Measurements from ENCODE around the gene BCAR3.

The BCAR3 gene

DNA sequence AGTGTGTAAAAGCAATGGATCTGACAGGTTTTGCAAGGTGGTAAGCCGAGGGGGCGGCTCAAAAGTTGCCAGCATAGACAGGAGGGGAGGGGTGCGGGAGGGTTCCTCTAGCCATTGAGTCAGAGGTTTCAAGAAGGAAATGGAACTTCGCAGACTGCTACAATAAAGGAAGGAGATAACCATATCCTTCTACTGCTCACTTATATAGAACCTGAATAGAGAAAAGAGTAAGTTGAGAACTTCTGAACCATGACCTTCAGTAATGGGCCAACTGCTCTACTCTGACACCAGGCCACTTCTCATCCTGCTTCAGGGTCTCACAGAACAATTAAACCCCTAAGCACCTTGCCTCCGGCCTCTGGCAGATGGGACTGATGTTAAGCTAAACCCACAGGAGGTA lies 26.3 kb upstream of the BCAR3 start:
- H3K36me3 ChIP-seq (ENCODE audit: control insufficient read depth in 5 of 5, insufficient read depth in 5 of 5, low read length in 5 of 5), result no peaks in the 10 kb centered on the region

DNA sequence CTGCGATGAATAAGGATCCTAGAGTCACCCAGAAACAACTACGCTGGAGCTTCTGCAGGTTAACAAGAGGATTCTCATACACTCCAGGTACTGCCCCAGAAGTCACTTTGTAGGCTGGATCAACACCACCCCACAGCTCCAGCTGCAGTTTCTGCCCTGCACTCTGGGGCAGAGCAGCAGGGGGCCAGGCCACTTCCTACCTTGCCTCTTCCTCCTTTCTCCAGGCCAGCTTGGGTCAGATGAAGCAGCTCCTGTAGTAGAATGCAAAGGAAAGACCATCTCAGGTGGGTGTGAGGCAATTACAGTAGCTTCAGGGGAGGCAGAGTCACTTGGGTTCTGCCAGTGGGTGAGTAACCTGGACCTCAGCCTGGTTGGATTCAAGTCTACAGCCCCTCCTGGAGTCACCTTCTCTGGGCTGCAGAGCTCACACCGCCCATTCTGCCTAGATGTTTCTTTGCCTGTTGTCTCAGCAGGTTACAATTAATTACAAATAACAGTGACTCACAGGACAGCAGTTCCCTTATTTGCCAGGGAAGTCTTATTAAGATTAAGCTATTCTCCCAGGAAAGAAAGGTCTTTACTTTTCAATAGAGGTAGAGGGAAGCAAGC lies 24.4 kb upstream of the BCAR3 start:
- no peak overlapping the region for H3K4me3 ChIP-seq (ENCODE audit: low read depth in 1 of 5, low read length in 5 of 5)
- no peaks in the 10 kb centered on the region for H3K27me3 ChIP-seq (ENCODE audit: control insufficient read depth in 5 of 5, insufficient read depth in 4 of 5, low read length in 5 of 5)
- H3K9me3 ChIP-seq (ENCODE audit: control insufficient read depth in 5 of 5, low read length in 5 of 5), result no peaks in the 10 kb centered on the region
- H3K9ac ChIP-seq (ENCODE audit: low read length in 5 of 5), result no peak overlapping the region
- peaks cover 4 to 48% (median 15%) of the 10 kb centered on the region in 5 donors for H3K4me1 ChIP-seq (ENCODE audit: control insufficient read depth in 5 of 5, insufficient read depth in 5 of 5, low read length in 5 of 5)
- H3K27ac ChIP-seq (ENCODE audit: low read depth, low read length), result no peak overlapping the region
- no peaks in the 10 kb centered on the region for H3K36me3 ChIP-seq (ENCODE audit: control insufficient read depth in 5 of 5, insufficient read depth in 5 of 5, low read length in 5 of 5)

More for the DNA sequence above, 26.3 kb upstream of the BCAR3 start:
- Histone ChIP-seq H3K27me3 (ENCODE audit: control insufficient read depth in 5 of 5, insufficient read depth in 4 of 5, low read length in 5 of 5) (no peaks in the 10 kb centered on the region), H3K4me3 (ENCODE audit: low read depth in 1 of 5, low read length in 5 of 5) (no peak overlapping the region), H3K9ac (ENCODE audit: low read length in 5 of 5) (no peak overlapping the region), H3K4me1 (ENCODE audit: control insufficient read depth in 5 of 5, insufficient read depth in 5 of 5, low read length in 5 of 5) (peaks cover 0 to 34% (median 10%) of the 10 kb centered on the region in 5 donors), H3K9me3 (ENCODE audit: control insufficient read depth in 5 of 5, low read length in 5 of 5) (no peaks in the 10 kb centered on the region), H3K27ac (ENCODE audit: low read depth, low read length) (no peak overlapping the region)

DNA sequence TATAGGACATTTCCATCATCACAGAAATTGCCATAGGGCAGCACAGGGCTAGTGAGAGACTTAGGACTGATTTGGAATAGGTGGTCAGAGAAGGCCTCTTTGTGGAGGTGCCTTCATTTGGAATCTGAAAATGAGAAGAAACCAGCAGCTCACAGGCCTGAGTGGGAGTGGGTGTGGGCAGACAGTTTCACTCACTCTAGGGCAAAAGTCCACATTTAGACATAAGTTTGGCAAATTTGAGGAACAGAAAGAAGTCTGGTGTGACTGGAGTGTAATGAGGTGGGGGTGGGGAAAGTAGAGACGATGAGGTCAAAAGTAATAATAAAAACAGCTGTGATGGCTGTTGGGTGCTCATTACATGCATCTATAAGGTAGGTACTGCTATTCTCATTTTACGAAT lies 22.4 kb upstream of the BCAR3 start:
- H3K4me3 ChIP-seq (ENCODE audit: low read depth in 1 of 5, low read length in 5 of 5), result no peak overlapping the region
- no peak overlapping the region for H3K27ac ChIP-seq (ENCODE audit: low read depth, low read length)
- no peaks in the 10 kb centered on the region for H3K9me3 ChIP-seq (ENCODE audit: control insufficient read depth in 5 of 5, low read length in 5 of 5)
- no peaks in the 10 kb centered on the region for H3K27me3 ChIP-seq (ENCODE audit: control insufficient read depth in 5 of 5, insufficient read depth in 4 of 5, low read length in 5 of 5)
- no peak overlapping the region for H3K9ac ChIP-seq (ENCODE audit: low read length in 5 of 5)
- H3K36me3 ChIP-seq (ENCODE audit: control insufficient read depth in 5 of 5, insufficient read depth in 5 of 5, low read length in 5 of 5), result no peaks in the 10 kb centered on the region
- peaks cover 3 to 44% (median 12%) of the 10 kb centered on the region in 5 donors for H3K4me1 ChIP-seq (ENCODE audit: control insufficient read depth in 5 of 5, insufficient read depth in 5 of 5, low read length in 5 of 5)

DNA sequence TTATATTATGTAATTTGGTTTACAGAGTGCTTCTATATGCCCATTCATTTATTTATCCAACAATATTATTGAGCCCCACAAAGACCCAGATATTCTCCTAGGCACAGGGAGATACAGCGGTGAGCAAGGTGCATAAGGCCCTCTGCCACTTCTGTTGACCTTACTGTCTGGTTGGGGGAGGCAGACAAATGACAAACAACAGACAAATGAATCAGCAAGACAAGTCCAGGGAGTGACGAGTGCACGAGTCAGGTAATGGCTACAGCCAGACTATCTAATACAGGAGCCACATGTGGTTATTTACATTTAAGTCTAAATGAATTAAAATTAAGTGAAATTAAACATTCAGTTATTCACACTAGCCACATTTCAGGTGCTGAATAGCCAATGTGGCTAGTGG lies 22.0 kb upstream of the BCAR3 start:
- no peaks in the 10 kb centered on the region for H3K9me3 ChIP-seq (ENCODE audit: control insufficient read depth in 5 of 5, low read length in 5 of 5)
- no peak overlapping the region for H3K4me3 ChIP-seq (ENCODE audit: low read depth in 1 of 5, low read length in 5 of 5)
- H3K9ac ChIP-seq (ENCODE audit: low read length in 5 of 5), result no peak overlapping the region
- no peak overlapping the region for H3K27ac ChIP-seq (ENCODE audit: low read depth, low read length)
- H3K4me1 ChIP-seq (ENCODE audit: control insufficient read depth in 5 of 5, insufficient read depth in 5 of 5, low read length in 5 of 5), result peaks cover 2 to 40% (median 8%) of the 10 kb centered on the region in 5 donors
- H3K27me3 ChIP-seq (ENCODE audit: control insufficient read depth in 5 of 5, insufficient read depth in 4 of 5, low read length in 5 of 5), result no peaks in the 10 kb centered on the region
- H3K36me3 ChIP-seq (ENCODE audit: control insufficient read depth in 5 of 5, insufficient read depth in 5 of 5, low read length in 5 of 5), result no peaks in the 10 kb centered on the region

DNA sequence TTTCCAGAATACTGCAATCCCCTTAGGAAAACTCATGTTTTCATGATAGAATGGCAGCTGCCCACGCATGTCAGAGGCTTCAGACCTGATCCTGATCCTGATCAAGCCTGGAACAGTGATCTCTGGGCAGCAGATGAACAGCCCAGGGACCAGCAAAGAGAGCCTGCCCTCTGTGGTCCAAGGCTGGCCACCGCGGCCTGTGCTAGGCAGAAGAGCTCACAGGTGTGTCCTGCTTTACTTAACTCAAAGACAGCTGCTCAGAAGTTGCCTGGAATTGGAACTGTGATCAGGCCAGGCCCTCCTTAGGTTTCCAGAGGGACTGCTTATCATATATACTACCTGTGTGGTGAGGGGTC lies 21.2 kb upstream of the BCAR3 start:
- Histone ChIP-seq H3K9ac (ENCODE audit: low read length in 5 of 5) (peak overlapping the region in 1 of 5 donors; percentile 1), H3K27me3 (ENCODE audit: control insufficient read depth in 5 of 5, insufficient read depth in 4 of 5, low read length in 5 of 5) (no peaks in the 10 kb centered on the region), H3K4me1 (ENCODE audit: control insufficient read depth in 5 of 5, insufficient read depth in 5 of 5, low read length in 5 of 5) (peaks cover 2 to 32% (median 4%) of the 10 kb centered on the region in 5 donors), H3K36me3 (ENCODE audit: control insufficient read depth in 5 of 5, insufficient read depth in 5 of 5, low read length in 5 of 5) (no peaks in the 10 kb centered on the region), H3K4me3 (ENCODE audit: low read depth in 1 of 5, low read length in 5 of 5) (no peak overlapping the region), H3K9me3 (ENCODE audit: control insufficient read depth in 5 of 5, low read length in 5 of 5) (no peaks in the 10 kb centered on the region), H3K27ac (ENCODE audit: low read depth, low read length) (no peak overlapping the region)

DNA sequence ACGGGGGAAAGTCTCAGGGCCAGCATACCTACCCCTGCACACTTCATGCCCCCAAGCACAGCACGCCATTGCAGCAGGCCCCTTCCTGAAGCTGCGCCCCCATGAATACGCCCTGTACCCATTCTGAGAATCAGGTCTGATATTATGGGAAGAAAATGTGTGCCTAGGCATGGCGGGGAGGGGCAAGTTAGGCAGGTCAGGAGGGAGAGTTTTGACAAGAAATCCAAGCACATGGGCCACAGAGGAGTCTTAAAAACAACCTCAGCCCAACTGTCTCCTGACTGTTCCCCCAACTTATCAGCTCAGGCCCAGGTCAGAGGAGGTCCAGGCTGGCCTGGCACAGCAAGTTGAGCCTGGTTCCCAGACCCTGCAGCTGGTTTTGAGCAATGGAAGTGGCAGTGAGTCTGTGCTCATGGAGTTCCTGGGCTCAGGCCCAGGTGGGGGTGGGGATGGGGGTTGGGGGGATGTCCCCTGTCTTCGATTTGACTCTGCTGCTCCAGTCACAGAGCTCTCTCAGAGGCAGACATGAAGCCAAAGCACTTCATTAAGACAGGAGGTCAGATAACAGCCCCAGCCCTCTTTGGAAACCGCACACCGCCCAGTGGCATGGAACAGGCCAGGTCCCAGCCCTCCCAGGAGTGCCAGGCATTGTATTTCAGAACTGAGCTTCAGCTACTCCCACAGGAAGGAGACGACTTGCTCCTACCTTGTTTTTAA lies 20.6 kb upstream of the BCAR3 start:
- peak overlapping the region in 1 of 5 donors; percentile 37 for H3K9ac ChIP-seq (ENCODE audit: low read length in 5 of 5)

DNA sequence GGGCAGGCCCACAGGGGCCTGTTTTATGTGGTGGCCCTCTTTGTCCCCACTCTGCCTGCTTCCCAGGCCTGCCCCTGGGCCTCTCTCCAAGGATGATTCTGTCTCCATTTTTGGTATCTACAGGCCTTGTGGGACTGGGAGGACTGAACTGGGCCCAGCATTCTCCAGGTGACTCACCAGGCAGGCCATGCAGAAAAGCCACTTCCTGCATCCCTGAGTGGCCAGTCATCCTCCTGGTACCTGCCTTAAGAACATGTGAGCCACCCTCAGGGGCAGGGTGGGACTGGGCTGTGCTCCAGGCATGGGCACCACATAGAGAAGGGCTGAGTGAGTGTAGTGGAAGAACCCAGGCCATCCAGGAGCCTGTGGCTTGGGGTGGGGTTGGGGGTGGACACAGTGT lies 20.0 kb upstream of the BCAR3 start:
- H3K4me1 ChIP-seq (ENCODE audit: control insufficient read depth in 5 of 5, insufficient read depth in 5 of 5, low read length in 5 of 5), result peaks cover 2 to 32% (median 4%) of the 10 kb centered on the region in 5 donors
- no peak overlapping the region for H3K27ac ChIP-seq (ENCODE audit: low read depth, low read length)

More for the DNA sequence above, 20.6 kb upstream of the BCAR3 start:
- H3K27me3 ChIP-seq (ENCODE audit: control insufficient read depth in 5 of 5, insufficient read depth in 4 of 5, low read length in 5 of 5), result no peaks in the 10 kb centered on the region
- no peak overlapping the region for H3K27ac ChIP-seq (ENCODE audit: low read depth, low read length)
- peaks cover 2 to 32% (median 4%) of the 10 kb centered on the region in 5 donors for H3K4me1 ChIP-seq (ENCODE audit: control insufficient read depth in 5 of 5, insufficient read depth in 5 of 5, low read length in 5 of 5)
- H3K4me3 ChIP-seq (ENCODE audit: low read depth in 1 of 5, low read length in 5 of 5), result no peak overlapping the region
- H3K36me3 ChIP-seq (ENCODE audit: control insufficient read depth in 5 of 5, insufficient read depth in 5 of 5, low read length in 5 of 5), result no peaks in the 10 kb centered on the region
- no peaks in the 10 kb centered on the region for H3K9me3 ChIP-seq (ENCODE audit: control insufficient read depth in 5 of 5, low read length in 5 of 5)

DNA sequence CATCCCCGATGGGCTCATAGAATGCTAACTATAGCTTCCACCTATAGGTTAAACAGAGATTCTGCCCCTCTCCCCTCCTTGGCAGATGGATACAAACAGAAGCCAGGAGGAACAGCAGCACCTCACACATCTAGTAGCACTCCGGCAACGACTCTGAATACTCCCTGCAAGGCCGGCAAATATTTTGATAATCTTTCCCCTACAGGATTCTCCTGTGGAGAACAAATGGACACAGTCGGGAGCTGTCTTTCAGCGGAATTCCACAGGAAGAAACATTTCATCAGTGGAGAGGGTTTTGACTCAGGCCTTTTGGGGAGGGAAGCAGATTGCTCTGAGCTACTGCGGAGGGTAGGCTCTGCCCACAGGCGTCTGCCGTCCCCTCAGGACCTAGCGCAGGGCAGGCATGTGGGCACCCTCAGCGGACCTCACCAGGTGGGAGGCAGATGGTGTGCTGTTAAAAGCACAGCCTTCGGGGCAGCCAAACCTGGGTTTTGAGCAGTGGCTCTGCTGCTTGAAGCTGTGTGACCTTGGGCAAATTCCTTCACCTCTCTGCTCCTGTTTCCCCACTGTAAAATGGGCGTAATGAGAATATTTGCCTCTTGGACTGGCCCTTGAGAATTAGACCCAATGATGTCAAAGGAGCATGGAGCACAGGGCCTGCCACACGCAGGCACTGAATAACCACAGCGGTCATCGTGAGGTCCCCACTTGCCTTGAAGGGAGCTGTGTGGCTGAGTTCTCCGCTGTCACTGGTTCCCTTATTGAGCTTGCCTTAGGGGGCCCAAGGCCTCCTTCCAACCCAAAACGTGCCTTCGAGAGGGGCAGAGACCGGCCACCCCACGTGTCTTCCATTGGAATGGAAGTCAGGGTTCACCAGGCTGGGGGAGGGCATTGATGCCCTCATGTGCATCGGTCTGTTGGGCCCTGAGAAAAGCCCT lies 19.2 kb upstream of the BCAR3 start:
- Histone ChIP-seq H3K4me1 (ENCODE audit: control insufficient read depth in 5 of 5, insufficient read depth in 5 of 5, low read length in 5 of 5) (peaks cover 4 to 32% (median 5%) of the 10 kb centered on the region in 5 donors), H3K4me3 (ENCODE audit: low read depth in 1 of 5, low read length in 5 of 5) (no peak overlapping the region), H3K9ac (ENCODE audit: low read length in 5 of 5) (no peak overlapping the region), H3K27ac (ENCODE audit: low read depth, low read length) (no peak overlapping the region), H3K9me3 (ENCODE audit: control insufficient read depth in 5 of 5, low read length in 5 of 5) (no peaks in the 10 kb centered on the region), H3K27me3 (ENCODE audit: control insufficient read depth in 5 of 5, insufficient read depth in 4 of 5, low read length in 5 of 5) (no peaks in the 10 kb centered on the region), H3K36me3 (ENCODE audit: control insufficient read depth in 5 of 5, insufficient read depth in 5 of 5, low read length in 5 of 5) (no peaks in the 10 kb centered on the region)

More for the DNA sequence above, 20.0 kb upstream of the BCAR3 start:
- H3K27me3 ChIP-seq (ENCODE audit: control insufficient read depth in 5 of 5, insufficient read depth in 4 of 5, low read length in 5 of 5), result no peaks in the 10 kb centered on the region
- H3K9me3 ChIP-seq (ENCODE audit: control insufficient read depth in 5 of 5, low read length in 5 of 5), result no peaks in the 10 kb centered on the region
- no peak overlapping the region for H3K9ac ChIP-seq (ENCODE audit: low read length in 5 of 5)
- H3K36me3 ChIP-seq (ENCODE audit: control insufficient read depth in 5 of 5, insufficient read depth in 5 of 5, low read length in 5 of 5), result no peaks in the 10 kb centered on the region
- no peak overlapping the region for H3K4me3 ChIP-seq (ENCODE audit: low read depth in 1 of 5, low read length in 5 of 5)

DNA sequence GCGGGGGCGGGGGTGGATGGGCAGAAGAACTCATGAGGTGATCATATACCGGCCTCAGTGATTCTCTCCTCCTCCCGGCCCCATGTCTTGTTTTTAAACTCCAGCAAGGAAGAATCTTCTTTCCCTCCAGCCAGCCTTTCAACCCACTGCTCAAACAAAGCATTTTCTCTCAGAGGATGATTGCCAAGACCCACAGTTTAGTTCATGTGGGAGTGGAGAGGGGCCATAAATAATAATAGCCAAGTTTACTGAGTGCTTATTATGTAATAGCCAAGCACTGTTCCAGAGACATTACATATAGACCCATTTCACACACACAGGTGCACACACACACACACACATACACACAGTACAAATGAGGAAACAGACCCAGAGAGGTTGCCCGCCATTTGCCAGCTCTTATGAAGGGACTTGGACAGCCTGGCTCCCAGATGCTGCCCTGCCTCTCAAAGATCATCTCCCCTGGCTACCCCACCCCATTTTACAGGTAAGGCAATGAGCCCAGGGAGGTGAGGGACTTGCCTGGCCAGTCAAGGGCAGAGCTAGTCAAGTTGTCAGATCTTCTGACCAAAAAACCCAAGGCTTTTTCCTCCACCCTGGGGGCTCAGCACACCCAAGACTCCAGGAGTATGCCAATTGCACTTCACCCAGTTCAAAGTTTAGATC lies 18.0 kb upstream of the BCAR3 start:
- no peak overlapping the region for H3K27ac ChIP-seq (ENCODE audit: low read depth, low read length)
- H3K27me3 ChIP-seq (ENCODE audit: control insufficient read depth in 5 of 5, insufficient read depth in 4 of 5, low read length in 5 of 5), result no peaks in the 10 kb centered on the region
- H3K9ac ChIP-seq (ENCODE audit: low read length in 5 of 5), result no peak overlapping the region
- peaks cover 4 to 35% (median 8%) of the 10 kb centered on the region in 5 donors for H3K4me1 ChIP-seq (ENCODE audit: control insufficient read depth in 5 of 5, insufficient read depth in 5 of 5, low read length in 5 of 5)
- no peaks in the 10 kb centered on the region for H3K9me3 ChIP-seq (ENCODE audit: control insufficient read depth in 5 of 5, low read length in 5 of 5)
- H3K4me3 ChIP-seq (ENCODE audit: low read depth in 1 of 5, low read length in 5 of 5), result no peak overlapping the region
- no peaks in the 10 kb centered on the region for H3K36me3 ChIP-seq (ENCODE audit: control insufficient read depth in 5 of 5, insufficient read depth in 5 of 5, low read length in 5 of 5)

All from subcutaneous abdominal adipose tissue (tissue), 5 donors.